Chondrocyte (in vitro differentiated cells): ENCODE results near the gene FILIP1L. TPM values are rescaled to one million over a fixed set of nuclear protein-coding genes. Genes with fewer than 3 reads are reported as not detected.

Experiments
- DNase-seq: peaks from one replicate; pipeline ENCODE4 v3.0.0; 2021; ENCODE audit warnings: mixed read lengths, low spot score
- H3K27ac Mint-ChIP-seq: one replicate; pipeline ENCODE4 v1.8.0; 2021; ENCODE audit warnings: mild to moderate bottlenecking, moderate library complexity, mixed read lengths; ENCODE audit not compliant: unreplicated experiment
- H3K27me3 Mint-ChIP-seq: 2 replicates; pipeline ENCODE4 v1.8.0; 2021; ENCODE audit warnings: low read depth, mixed read lengths
- H3K36me3 Mint-ChIP-seq: 2 replicates; pipeline ENCODE4 v1.8.0; 2021; ENCODE audit warnings: low read depth, mixed read lengths
- H3K4me1 Mint-ChIP-seq: 2 replicates; pipeline ENCODE4 v1.8.0; 2021; ENCODE audit warnings: low read depth, mild to moderate bottlenecking, mixed read lengths
- H3K4me3 Mint-ChIP-seq: one replicate; pipeline ENCODE4 v1.8.0; 2021; ENCODE audit warnings: mild to moderate bottlenecking, moderate library complexity, mixed read lengths; ENCODE audit not compliant: unreplicated experiment
- H3K9me3 Mint-ChIP-seq: 2 replicates; pipeline ENCODE4 v1.8.0; 2021; ENCODE audit warnings: low read depth, mixed read lengths
- CTCF ChIP-seq: fragments of 200-600 bp; sonication (generic); IDR thresholded peaks from 2 replicates; pipeline ENCODE4 v1.5.0; 2021; ENCODE audit warnings: antibody characterized with exemption, mild to moderate bottlenecking, moderate library complexity
- total RNA-seq: library from RNA; stranded (reverse); gene quantifications from 3 replicates; pipeline ENCODE4 v1.2.1, GENCODE V29; 2021

Gene FILIP1L
- total RNA-seq, 1 donor from 2014 or later = 122 TPM

GRCh38 chr3:99838755-99839154 lies 275.5 kb downstream of the FILIP1L start:
- Mint-ChIP-seq H3K4me3 (no peak overlapping the region), H3K9me3 (no peaks in the 10 kb centered on the region), H3K36me3 (no peaks in the 10 kb centered on the region), H3K27ac (no peak overlapping the region), H3K4me1 (peaks cover 16% of the 10 kb centered on the region), H3K27me3 (no peaks in the 10 kb centered on the region)
- DNase-seq = no peak
- no peak for TF ChIP-seq CTCF

GRCh38 chr3:99837715-99838114 lies 276.6 kb downstream of the FILIP1L start:
- Mint-ChIP-seq H3K27ac (no peak overlapping the region), H3K9me3 (no peaks in the 10 kb centered on the region), H3K4me1 (peaks cover 14% of the 10 kb centered on the region), H3K36me3 (no peaks in the 10 kb centered on the region), H3K27me3 (no peaks in the 10 kb centered on the region), H3K4me3 (no peak overlapping the region)
- no peak for TF ChIP-seq CTCF
- DNase-seq = no peak

GRCh38 chr3:99836681-99837080 lies 277.6 kb downstream of the FILIP1L start:
- peaks cover 13% of the 10 kb centered on the region for H3K4me1 Mint-ChIP-seq
- no peak for DNase-seq
- no peaks in the 10 kb centered on the region for H3K9me3 Mint-ChIP-seq
- H3K27ac Mint-ChIP-seq = no peak overlapping the region
- TF ChIP-seq CTCF = no peak
- H3K36me3 Mint-ChIP-seq = no peaks in the 10 kb centered on the region
- no peak overlapping the region for H3K4me3 Mint-ChIP-seq
- no peaks in the 10 kb centered on the region for H3K27me3 Mint-ChIP-seq

- DNase-seq = no peak
- H3K36me3 Mint-ChIP-seq = no peaks in the 10 kb centered on the region
- no peak for TF ChIP-seq CTCF
- peaks cover 9% of the 10 kb centered on the region for H3K4me1 Mint-ChIP-seq
- H3K27ac Mint-ChIP-seq = no peak overlapping the region
- H3K4me3 Mint-ChIP-seq = no peak overlapping the region
- no peaks in the 10 kb centered on the region for H3K27me3 Mint-ChIP-seq
- no peaks in the 10 kb centered on the region for H3K9me3 Mint-ChIP-seq
These were observed 279.9 kb downstream of the FILIP1L start for GRCh38 chr3:99834211-99834957.

GRCh38 chr3:99833617-99834205 lies 280.6 kb downstream of the FILIP1L start:
- DNase-seq = no peak

More at GRCh38 chr3:99833617-99834205, 280.6 kb downstream of the FILIP1L start:
- no peak for TF ChIP-seq CTCF
- H3K4me3 Mint-ChIP-seq = no peak overlapping the region
- no peaks in the 10 kb centered on the region for H3K36me3 Mint-ChIP-seq
- no peaks in the 10 kb centered on the region for H3K9me3 Mint-ChIP-seq
- peaks cover 9% of the 10 kb centered on the region for H3K4me1 Mint-ChIP-seq
- no peaks in the 10 kb centered on the region for H3K27me3 Mint-ChIP-seq
- H3K27ac Mint-ChIP-seq = no peak overlapping the region
